ENCODE data around the gene CREM.
A peak's percentile ranks its signal among the peaks of the same experiment; 100 is the strongest.

CREM gene

GRCh38 chr10:35150308-35150707 lies 23.7 kb downstream of the CREM start:
- DNase-seq (ENCODE audit: low read depth in 1 of 2, low spot score in 1 of 2) = no peak
- in situ Hi-C loops (cut with HindIII; ENCODE audit: low pct_unique_long_range_greater_than_20kb, low sequenced_read_pairs) = no loop called here
- no peak for TF ChIP-seq JUND (IDR thresholded peaks at IDR 0.05; ENCODE audit: low read depth)

GRCh38 chr10:35152992-35153391 lies 26.3 kb downstream of the CREM start:
- no peak for DNase-seq (ENCODE audit: low read depth in 1 of 2, low spot score in 1 of 2)
- in situ Hi-C loops (cut with HindIII; ENCODE audit: low pct_unique_long_range_greater_than_20kb, low sequenced_read_pairs) = no loop called here
- no peak for TF ChIP-seq JUND (IDR thresholded peaks at IDR 0.05; ENCODE audit: low read depth)

DNA sequence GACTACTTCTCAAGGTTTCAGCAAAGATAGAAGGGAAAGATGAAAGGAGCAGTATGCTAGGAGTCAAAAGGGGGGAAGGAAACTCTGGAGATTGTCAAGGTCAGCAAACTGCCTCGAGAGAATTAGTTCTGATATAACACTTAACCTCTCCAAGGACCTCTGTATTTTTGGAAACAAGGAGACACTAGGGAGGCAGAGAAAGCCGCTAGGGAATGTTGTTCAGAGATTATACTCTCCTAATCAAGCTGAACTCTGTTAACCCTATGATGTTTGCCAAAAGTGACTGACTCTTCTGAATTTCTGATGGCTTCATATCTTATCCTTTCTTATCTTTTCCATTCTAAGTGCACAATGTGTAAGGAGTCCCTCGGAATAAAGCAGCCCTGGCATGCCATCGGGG lies 27.1 kb downstream of the CREM start:
- no peak for DNase-seq (ENCODE audit: low read depth in 1 of 2, low spot score in 1 of 2)
- TF ChIP-seq JUND (IDR thresholded peaks at IDR 0.05; ENCODE audit: low read depth) = no peak
- in situ Hi-C loops (cut with HindIII; ENCODE audit: low pct_unique_long_range_greater_than_20kb, low sequenced_read_pairs) = no loop called here

DNA sequence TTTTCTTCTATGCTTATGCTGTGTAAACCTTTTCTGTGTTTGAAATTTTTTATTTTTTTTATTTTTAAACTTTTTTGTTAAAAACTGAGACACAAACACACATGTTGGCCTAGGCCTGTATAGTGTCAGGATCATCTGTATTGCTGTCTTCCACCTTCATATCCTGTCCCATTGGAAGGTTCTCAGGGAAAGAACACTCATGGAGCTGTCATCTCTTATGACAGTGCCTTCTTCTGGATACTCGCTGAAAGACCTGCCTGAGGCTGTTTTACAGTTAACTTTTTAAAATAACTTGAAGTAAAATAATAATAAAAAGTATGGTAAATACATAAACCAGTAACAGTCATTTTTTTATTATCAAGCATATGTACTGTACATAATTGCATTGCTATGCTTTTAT lies 34.1 kb downstream of the CREM start:
- in situ Hi-C loops (cut with HindIII; ENCODE audit: low pct_unique_long_range_greater_than_20kb, low sequenced_read_pairs) = no loop called here

DNA sequence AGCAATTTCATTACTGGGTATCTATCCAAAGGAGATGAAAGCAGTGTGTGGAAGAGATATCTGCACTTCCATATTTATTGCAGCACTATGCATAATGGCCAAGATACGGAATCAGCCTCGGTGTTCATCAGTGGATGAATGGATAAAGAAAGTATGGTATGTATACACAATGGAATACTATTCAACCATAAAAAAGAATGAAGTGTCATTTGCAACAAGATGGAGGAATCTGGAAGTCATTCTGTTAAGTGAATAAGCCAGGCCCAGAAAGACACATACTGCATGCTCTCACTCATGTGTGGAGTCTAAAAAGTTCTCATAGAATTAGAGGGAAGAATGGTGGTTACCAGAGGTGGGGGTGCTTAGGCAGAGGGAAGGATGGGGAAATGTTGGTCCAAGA lies 35.3 kb downstream of the CREM start:
- no peak for TF ChIP-seq JUND (IDR thresholded peaks at IDR 0.05; ENCODE audit: low read depth)
- in situ Hi-C loops (cut with HindIII; ENCODE audit: low pct_unique_long_range_greater_than_20kb, low sequenced_read_pairs) = no loop called here
- DNase-seq (ENCODE audit: low read depth in 1 of 2, low spot score in 1 of 2) = no peak

More for the DNA sequence above, 34.1 kb downstream of the CREM start:
- DNase-seq (ENCODE audit: low read depth in 1 of 2, low spot score in 1 of 2) = no peak
- no peak for TF ChIP-seq JUND (IDR thresholded peaks at IDR 0.05; ENCODE audit: low read depth)

DNA sequence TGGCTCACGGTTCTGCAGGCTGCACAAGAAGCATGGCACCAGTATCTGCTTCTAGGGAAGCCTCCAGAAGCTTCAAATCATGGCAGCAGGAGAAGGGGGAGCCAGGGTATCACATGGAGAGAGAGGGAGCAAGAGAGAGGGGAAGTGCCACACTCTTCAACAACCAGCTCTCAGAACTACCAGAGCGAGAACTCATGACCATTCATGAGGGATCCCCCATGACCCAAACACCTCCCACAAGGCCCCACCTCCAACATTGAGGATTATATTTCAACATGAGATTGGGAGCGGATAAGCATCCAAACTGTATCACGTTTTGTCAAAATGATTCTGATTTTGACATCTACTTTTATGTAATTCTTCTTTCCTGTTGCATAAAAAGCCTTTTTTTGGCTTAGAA lies 38.5 kb downstream of the CREM start:
- in situ Hi-C loops (cut with HindIII; ENCODE audit: low pct_unique_long_range_greater_than_20kb, low sequenced_read_pairs) = no loop called here
- DNase-seq (ENCODE audit: low read depth in 1 of 2, low spot score in 1 of 2) = no peak
- no peak for TF ChIP-seq JUND (IDR thresholded peaks at IDR 0.05; ENCODE audit: low read depth)

DNA sequence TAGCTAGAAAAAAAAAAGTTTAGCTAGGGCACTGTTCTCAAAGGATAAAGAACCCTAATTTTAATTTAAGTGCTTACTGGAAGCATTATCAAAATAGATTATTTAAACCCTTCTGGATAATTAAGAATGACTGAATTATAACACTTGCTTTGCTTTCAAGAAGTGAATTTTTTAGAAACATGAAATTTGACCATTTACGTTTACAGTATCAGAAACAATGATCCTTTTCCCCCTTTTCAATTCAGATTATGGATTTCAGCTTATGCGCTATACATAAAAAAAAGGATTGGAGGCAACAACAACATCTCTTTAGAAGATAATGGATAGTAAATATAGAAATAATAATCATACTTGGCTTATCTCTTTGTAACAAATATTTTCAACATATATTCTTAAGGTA lies 39.2 kb downstream of the CREM start:
- in situ Hi-C loops (cut with HindIII; ENCODE audit: low pct_unique_long_range_greater_than_20kb, low sequenced_read_pairs) = no loop called here
- no peak for TF ChIP-seq JUND (IDR thresholded peaks at IDR 0.05; ENCODE audit: low read depth)
- no peak for DNase-seq (ENCODE audit: low read depth in 1 of 2, low spot score in 1 of 2)

DNA sequence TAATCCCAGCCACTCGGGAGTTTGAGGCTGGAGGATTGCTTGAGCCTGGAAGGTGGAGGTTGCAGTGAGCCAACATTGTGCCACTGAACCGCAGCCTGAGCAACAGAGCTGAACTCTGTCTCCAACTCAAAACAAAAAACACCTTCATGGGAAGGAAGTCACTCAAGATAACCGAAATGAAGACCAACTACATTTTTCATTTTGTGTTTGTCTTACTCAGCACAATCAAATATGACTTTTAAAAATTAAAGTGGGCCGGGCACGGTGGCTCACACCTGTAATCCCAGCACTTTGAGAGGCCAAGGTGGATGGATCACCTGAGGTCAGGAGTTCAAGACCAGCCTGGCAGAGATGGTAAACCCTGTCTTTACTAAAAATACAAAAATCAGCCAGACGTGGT lies 40.0 kb downstream of the CREM start:
- no peak for TF ChIP-seq JUND (IDR thresholded peaks at IDR 0.05; ENCODE audit: low read depth)
- in situ Hi-C loops (cut with HindIII; ENCODE audit: low pct_unique_long_range_greater_than_20kb, low sequenced_read_pairs) = no loop called here
- DNase-seq (ENCODE audit: low read depth in 1 of 2, low spot score in 1 of 2) = no peak

GRCh38 chr10:35167342-35167741 lies 40.7 kb downstream of the CREM start:
- TF ChIP-seq JUND (IDR thresholded peaks at IDR 0.05; ENCODE audit: low read depth) = no peak
- no peak for DNase-seq (ENCODE audit: low read depth in 1 of 2, low spot score in 1 of 2)
- in situ Hi-C loops (cut with HindIII; ENCODE audit: low pct_unique_long_range_greater_than_20kb, low sequenced_read_pairs) = no loop called here

DNA sequence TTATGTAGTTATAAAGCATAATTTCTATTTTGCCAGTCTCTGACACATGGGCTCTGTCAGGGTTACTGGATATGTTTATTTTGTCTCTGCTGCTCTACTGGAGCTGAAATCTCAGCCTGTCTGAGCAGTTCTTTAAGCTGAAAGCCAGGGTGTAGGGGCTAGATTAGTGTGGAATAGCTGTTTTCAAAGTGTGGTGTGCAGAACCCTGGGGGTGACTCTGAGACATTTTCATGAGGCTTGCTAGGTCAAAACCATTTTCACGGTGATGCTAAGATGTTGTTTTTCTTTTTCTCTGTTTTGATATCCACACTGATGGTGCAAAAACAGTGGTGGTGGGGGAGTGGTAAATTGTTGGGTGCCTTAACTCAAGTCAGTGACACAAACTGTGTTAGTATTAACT lies 45.5 kb downstream of the CREM start:
- DNase-seq (ENCODE audit: low read depth in 1 of 2, low spot score in 1 of 2) = no peak
- no peak for TF ChIP-seq JUND (IDR thresholded peaks at IDR 0.05; ENCODE audit: low read depth)
- in situ Hi-C loops (cut with HindIII; ENCODE audit: low pct_unique_long_range_greater_than_20kb, low sequenced_read_pairs) = no loop called here

DNA sequence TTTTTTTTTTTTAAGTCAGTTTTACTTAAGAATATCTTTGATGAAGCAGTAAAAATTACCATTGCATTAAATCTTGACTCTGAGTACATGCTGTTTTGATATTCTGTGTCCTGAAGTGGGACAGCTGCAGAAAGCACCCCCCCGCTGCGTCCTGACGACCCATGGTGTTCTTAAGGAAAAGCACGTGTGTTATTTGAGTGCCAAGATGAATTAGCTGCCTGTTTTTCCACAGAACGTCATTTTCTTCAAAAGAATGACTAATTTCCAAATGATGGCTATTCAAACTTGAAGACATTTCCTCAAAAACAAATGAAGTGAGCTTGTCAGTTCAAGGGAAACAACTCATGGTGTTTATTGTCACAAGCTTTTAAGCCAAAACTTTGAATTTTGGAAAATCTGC lies 45.9 kb downstream of the CREM start:
- DNase-seq (ENCODE audit: low read depth in 1 of 2, low spot score in 1 of 2) = no peak
- in situ Hi-C loops (cut with HindIII; ENCODE audit: low pct_unique_long_range_greater_than_20kb, low sequenced_read_pairs) = no loop called here
- TF ChIP-seq JUND (IDR thresholded peaks at IDR 0.05; ENCODE audit: low read depth) = no peak

GRCh38 chr10:35178331-35178730 lies 51.7 kb downstream of the CREM start:
- no peak for TF ChIP-seq JUND (IDR thresholded peaks at IDR 0.05; ENCODE audit: low read depth)
- in situ Hi-C loops (cut with HindIII; ENCODE audit: low pct_unique_long_range_greater_than_20kb, low sequenced_read_pairs) = no loop called here
- DNase-seq (ENCODE audit: low read depth in 1 of 2, low spot score in 1 of 2) = no peak

GRCh38 chr10:35182631-35183510 lies 56.2 kb downstream of the CREM start:
- in situ Hi-C loops (cut with HindIII; ENCODE audit: low pct_unique_long_range_greater_than_20kb, low sequenced_read_pairs) = no loop called here
- peak in 1 of 2 experiments; percentile 3 for DNase-seq (ENCODE audit: low read depth in 1 of 2, low spot score in 1 of 2)
- no peak for TF ChIP-seq JUND (IDR thresholded peaks at IDR 0.05; ENCODE audit: low read depth)

Measured in T47D (cell line).